ENCODE measurements around the gene MYCBPAP.
A peak's percentile ranks its signal among the peaks of the same experiment; 100 is the strongest.

Gene MYCBPAP

DNA sequence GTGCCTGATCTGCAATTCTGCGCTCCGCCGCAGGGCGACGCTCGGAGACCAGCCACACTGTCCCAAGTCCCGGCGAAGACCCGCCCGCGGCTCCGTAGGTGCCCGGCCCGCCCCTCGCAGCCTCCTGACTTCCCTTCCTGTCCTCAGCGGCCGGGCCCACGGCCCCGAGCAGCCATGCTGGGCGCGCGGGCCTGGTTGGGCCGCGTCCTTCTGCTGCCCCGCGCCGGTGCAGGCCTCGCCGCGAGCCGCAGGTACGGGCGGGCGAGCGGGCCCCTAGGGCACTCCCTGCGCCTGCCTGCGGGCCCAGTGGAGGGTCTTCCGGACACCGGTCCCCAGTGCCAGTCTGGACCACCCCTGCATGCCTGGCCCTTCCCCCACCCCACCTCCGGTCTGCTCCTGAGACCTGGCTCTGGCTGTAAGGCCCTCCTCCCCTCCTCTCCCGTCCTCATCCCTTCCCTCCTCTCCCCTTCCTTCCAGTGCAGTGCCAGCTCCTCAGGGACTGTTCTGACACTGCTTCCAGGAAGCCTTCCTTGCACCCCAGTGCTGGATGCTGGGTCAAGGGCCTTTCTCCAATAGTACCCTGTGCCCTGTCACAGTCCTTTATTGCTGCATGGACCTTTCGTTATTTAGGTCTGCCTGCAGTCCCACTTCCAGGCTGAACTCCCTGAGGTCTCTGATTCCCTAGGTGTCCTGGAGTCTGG, 38.9 kb downstream of the MYCBPAP start, which contains the start of gene SPATA20:
Gene SPATA20, plus strand, starts transcription at position 140 of the 701 bp plus-strand sequence. Its CDS starts 35 bp downstream, at position 175.
- H3K36me3 ChIP-seq (ENCODE audit: insufficient read depth) = no peaks in the 10 kb centered on the region
- peak within 1 kb of the TSS; percentile 24; the same call in 1 of the 2 replicates for H3K27ac ChIP-seq
- H3K4me1 ChIP-seq (ENCODE audit: low read depth, poor library complexity, severe bottlenecking) = peaks cover 11% of the 10 kb centered on the region
- no peaks in the 10 kb centered on the region for H4K20me1 ChIP-seq (ENCODE audit: insufficient read depth)
- peak within 1 kb of the TSS; percentile 51 for H2AFZ ChIP-seq (ENCODE audit: low read depth)
- peaks cover 3% of the 10 kb centered on the region; the same call in 1 of the 2 replicates for H3K27me3 ChIP-seq (ENCODE audit: insufficient read depth, low read depth)
- TF ChIP-seq, protein P1, sequence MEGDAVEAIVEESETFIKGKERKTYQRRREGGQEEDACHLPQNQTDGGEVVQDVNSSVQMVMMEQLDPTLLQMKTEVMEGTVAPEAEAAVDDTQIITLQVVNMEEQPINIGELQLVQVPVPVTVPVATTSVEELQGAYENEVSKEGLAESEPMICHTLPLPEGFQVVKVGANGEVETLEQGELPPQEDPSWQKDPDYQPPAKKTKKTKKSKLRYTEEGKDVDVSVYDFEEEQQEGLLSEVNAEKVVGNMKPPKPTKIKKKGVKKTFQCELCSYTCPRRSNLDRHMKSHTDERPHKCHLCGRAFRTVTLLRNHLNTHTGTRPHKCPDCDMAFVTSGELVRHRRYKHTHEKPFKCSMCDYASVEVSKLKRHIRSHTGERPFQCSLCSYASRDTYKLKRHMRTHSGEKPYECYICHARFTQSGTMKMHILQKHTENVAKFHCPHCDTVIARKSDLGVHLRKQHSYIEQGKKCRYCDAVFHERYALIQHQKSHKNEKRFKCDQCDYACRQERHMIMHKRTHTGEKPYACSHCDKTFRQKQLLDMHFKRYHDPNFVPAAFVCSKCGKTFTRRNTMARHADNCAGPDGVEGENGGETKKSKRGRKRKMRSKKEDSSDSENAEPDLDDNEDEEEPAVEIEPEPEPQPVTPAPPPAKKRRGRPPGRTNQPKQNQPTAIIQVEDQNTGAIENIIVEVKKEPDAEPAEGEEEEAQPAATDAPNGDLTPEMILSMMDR (conservative IDR thresholded peaks at IDR 0.05; ENCODE audit: low read depth, low read length) = peak; percentile 96
- H3K4me2 ChIP-seq = peak within 1 kb of the TSS; percentile 75
- H3K79me2 ChIP-seq (ENCODE audit: insufficient read depth, low read depth) = no peaks in the 10 kb centered on the region
- H3K9ac ChIP-seq = peak within 1 kb of the TSS; percentile 76
- H3K4me3 ChIP-seq (IDR thresholded peaks at IDR 0.05; ENCODE audit: insufficient read depth, low read depth, low read length) = no peak within 1 kb of the TSS

GRCh38 chr17:50547736-50548083, 39.5 kb downstream of the MYCBPAP start:
- Histone ChIP-seq H3K27me3 (ENCODE audit: insufficient read depth, low read depth) (peaks cover 3% of the 10 kb centered on the region; the same call in 1 of the 2 replicates), H3K4me1 (ENCODE audit: low read depth, poor library complexity, severe bottlenecking) (peaks cover 6% of the 10 kb centered on the region), H3K79me2 (ENCODE audit: insufficient read depth, low read depth) (no peaks in the 10 kb centered on the region), H4K20me1 (ENCODE audit: insufficient read depth) (no peaks in the 10 kb centered on the region), H3K27ac (no peak overlapping the region), H2AFZ (ENCODE audit: low read depth) (peak overlapping the region; percentile 51), H3K4me2 (peak overlapping the region; percentile 75), H3K4me3 (IDR thresholded peaks at IDR 0.05; ENCODE audit: insufficient read depth, low read depth, low read length) (no peak overlapping the region), H3K9ac (peak overlapping the region; percentile 76), H3K36me3 (ENCODE audit: insufficient read depth) (no peaks in the 10 kb centered on the region)
- TF ChIP-seq, protein P1 (conservative IDR thresholded peaks at IDR 0.05; ENCODE audit: low read depth, low read length) = no peak

DNA sequence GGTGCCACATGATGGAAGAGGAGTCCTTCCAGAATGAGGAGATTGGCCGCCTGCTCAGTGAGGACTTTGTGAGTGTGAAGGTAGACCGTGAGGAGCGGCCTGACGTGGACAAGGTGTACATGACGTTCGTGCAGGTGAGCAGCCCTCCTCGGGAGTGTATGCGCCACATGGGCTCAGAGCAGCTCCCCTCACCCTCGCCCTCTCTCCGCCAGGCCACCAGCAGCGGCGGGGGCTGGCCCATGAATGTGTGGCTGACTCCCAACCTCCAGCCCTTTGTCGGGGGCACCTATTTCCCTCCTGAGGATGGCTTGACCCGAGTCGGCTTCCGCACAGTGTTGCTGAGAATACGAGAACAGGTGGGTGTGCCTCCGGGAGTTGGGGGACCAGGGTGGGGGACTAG, 40.6 kb downstream of the MYCBPAP start:
- no peak overlapping the region for H3K27ac ChIP-seq

GRCh38 chr17:50549256-50549941, 41.2 kb downstream of the MYCBPAP start:
- Histone ChIP-seq H4K20me1 (ENCODE audit: insufficient read depth) (no peaks in the 10 kb centered on the region), H3K9ac (no peak overlapping the region), H2AFZ (ENCODE audit: low read depth) (no peak overlapping the region), H3K4me1 (ENCODE audit: low read depth, poor library complexity, severe bottlenecking) (peaks cover 5% of the 10 kb centered on the region), H3K4me2 (no peak overlapping the region), H3K36me3 (ENCODE audit: insufficient read depth) (no peaks in the 10 kb centered on the region), H3K4me3 (IDR thresholded peaks at IDR 0.05; ENCODE audit: insufficient read depth, low read depth, low read length) (no peak overlapping the region), H3K27ac (no peak overlapping the region), H3K79me2 (ENCODE audit: insufficient read depth, low read depth) (no peaks in the 10 kb centered on the region), H3K27me3 (ENCODE audit: insufficient read depth, low read depth) (peaks cover 3% of the 10 kb centered on the region; the same call in 1 of the 2 replicates)
- TF ChIP-seq, protein P1 (conservative IDR thresholded peaks at IDR 0.05; ENCODE audit: low read depth, low read length) = no peak

More for the DNA sequence above, 40.6 kb downstream of the MYCBPAP start:
- no peaks in the 10 kb centered on the region for H4K20me1 ChIP-seq (ENCODE audit: insufficient read depth)
- H3K4me1 ChIP-seq (ENCODE audit: low read depth, poor library complexity, severe bottlenecking) = peaks cover 5% of the 10 kb centered on the region
- H3K4me2 ChIP-seq = no peak overlapping the region
- TF ChIP-seq, protein P1 (conservative IDR thresholded peaks at IDR 0.05; ENCODE audit: low read depth, low read length) = no peak
- no peaks in the 10 kb centered on the region for H3K36me3 ChIP-seq (ENCODE audit: insufficient read depth)
- no peaks in the 10 kb centered on the region for H3K79me2 ChIP-seq (ENCODE audit: insufficient read depth, low read depth)
- no peak overlapping the region for H2AFZ ChIP-seq (ENCODE audit: low read depth)
- H3K4me3 ChIP-seq (IDR thresholded peaks at IDR 0.05; ENCODE audit: insufficient read depth, low read depth, low read length) = no peak overlapping the region
- H3K9ac ChIP-seq = no peak overlapping the region
- H3K27me3 ChIP-seq (ENCODE audit: insufficient read depth, low read depth) = peaks cover 3% of the 10 kb centered on the region; the same call in 1 of the 2 replicates
